Gastrocnemius medialis (tissue), 4 donors: ENCODE results near the gene VIL1. TPM values are rescaled to one million over a fixed set of nuclear protein-coding genes. Genes with fewer than 3 reads are reported as not detected.

ENCODE experiments used
- ATAC-seq, 2 donors: fragments of 150-250 bp; one replicate each; pipeline ENCODE4 v1.9.1; 2016
- DNase-seq, 2 donors: peaks; one replicate each; pipeline ENCODE4 v3.0.0-alpha.2; 2019
- H3K27ac ChIP-seq, 4 donors: fragments of 200-600 bp; sonication (generic); 1 replicate in 1 of 4; 2 replicates in 3 of 4; pipeline ENCODE4 v1.5.1; 2016 to 2018; ENCODE audit warnings: mild to moderate bottlenecking in 2 of 4, moderate library complexity in 1 of 4
- H3K27me3 ChIP-seq, 3 donors: fragments of 200-600 bp; sonication (generic) in 2 of 3; 1 replicate in 1 of 3; 2 replicates in 2 of 3; pipeline versions ENCODE4 v1.5.1 to v1.6.0; 2016 to 2019; ENCODE audit warnings: mild to moderate bottlenecking in 1 of 3, moderate library complexity in 1 of 3
- H3K36me3 ChIP-seq, 2 donors: fragments of 200-600 bp; sonication (generic) in 1 of 2; one replicate each; pipeline ENCODE4 v1.5.1; 2017 to 2018
- H3K4me1 ChIP-seq, 2 donors: fragments of 200-600 bp; sonication (generic) in 1 of 2; one replicate each; pipeline ENCODE4 v1.5.1; 2016 to 2017; ENCODE audit warnings: mild to moderate bottlenecking in 2 of 2
- H3K4me3 ChIP-seq, 4 donors: fragments of 200-600 bp; sonication (generic) in 3 of 4; 1 replicate in 1 of 4; 2 replicates in 3 of 4; pipeline ENCODE4 v1.5.1; 2016 to 2019; ENCODE audit warnings: mild to moderate bottlenecking in 2 of 4
- H3K9me3 ChIP-seq, 3 donors: fragments of 200-600 bp; sonication (generic) in 2 of 3; 1 replicate in 1 of 3; 2 replicates in 2 of 3; pipeline ENCODE4 v1.5.1; 2016 to 2019
- POLR2A ChIP-seq, 2 donors: fragments of 450-650 bp; IDR thresholded peaks; one replicate each; pipeline ENCODE4 v1.6.1; 2017; ENCODE audit warnings: antibody characterized with exemption in 2 of 2, mild to moderate bottlenecking in 2 of 2, moderate library complexity in 2 of 2
- in situ Hi-C, 4 donors: fragments of 200-750 bp; cut with MboI; loops; one replicate each; pipeline versions ENCODE4 v1.15.0 to v1.8.0; 2017; ENCODE audit warnings: low sequenced_read_pairs in 4 of 4
- intact Hi-C: fragments of 100-400 bp; cut with DNase I; formaldehyde crosslinking; loops from one replicate; pipeline ENCODE4 v1.15.1; 2023; ENCODE audit warnings: low total_unique reads
- total RNA-seq, 4 donors: library from RNA; depleted of rRNA; stranded (reverse); fragments of >200 nt; gene quantifications; one replicate each; pipeline versions ENCODE4 v1.1.0 to v1.2.3, GENCODE V29; 2016
- TF ChIP-seq, protein P1 (sequence below), 5 experiments: fragments of 450-650 bp in 3 of 5; fragments of 200-600 bp in 2 of 5; sonication (generic) in 2 of 5; IDR thresholded peaks in 4 of 5; conservative IDR thresholded peaks in 1 of 5; 1 replicate in 4 of 5; 2 replicates in 1 of 5; pipeline ENCODE4 v1.5.1; 2016 to 2019; ENCODE audit warnings: antibody characterized with exemption in 5 of 5, mild to moderate bottlenecking in 3 of 5, moderate library complexity in 3 of 5

Gene VIL1
- total RNA-seq, 4 donors from 2014 or later, result 0.03 to 1.8 TPM; not detected in 2

- in situ Hi-C loops (loop anchor here in 3 of 4 donors (5.0 to 10.0 kb wide), 2 partner anchors 65 to 78 kb away; no protein-coding TSS in a partner anchor), intact Hi-C loops (no loop called here)
- H3K4me1 ChIP-seq, result no peaks in the 10 kb centered on the region
- no peaks in the 10 kb centered on the region for H3K9me3 ChIP-seq
- peak overlapping the region in 1 of 4 donors; percentile 0 for H3K27ac ChIP-seq
- no peak for ATAC-seq
- peak overlapping the region in 1 of 4 donors; percentile 17 for H3K4me3 ChIP-seq
- H3K27me3 ChIP-seq, result no peaks in the 10 kb centered on the region
- TF ChIP-seq, protein P1, sequence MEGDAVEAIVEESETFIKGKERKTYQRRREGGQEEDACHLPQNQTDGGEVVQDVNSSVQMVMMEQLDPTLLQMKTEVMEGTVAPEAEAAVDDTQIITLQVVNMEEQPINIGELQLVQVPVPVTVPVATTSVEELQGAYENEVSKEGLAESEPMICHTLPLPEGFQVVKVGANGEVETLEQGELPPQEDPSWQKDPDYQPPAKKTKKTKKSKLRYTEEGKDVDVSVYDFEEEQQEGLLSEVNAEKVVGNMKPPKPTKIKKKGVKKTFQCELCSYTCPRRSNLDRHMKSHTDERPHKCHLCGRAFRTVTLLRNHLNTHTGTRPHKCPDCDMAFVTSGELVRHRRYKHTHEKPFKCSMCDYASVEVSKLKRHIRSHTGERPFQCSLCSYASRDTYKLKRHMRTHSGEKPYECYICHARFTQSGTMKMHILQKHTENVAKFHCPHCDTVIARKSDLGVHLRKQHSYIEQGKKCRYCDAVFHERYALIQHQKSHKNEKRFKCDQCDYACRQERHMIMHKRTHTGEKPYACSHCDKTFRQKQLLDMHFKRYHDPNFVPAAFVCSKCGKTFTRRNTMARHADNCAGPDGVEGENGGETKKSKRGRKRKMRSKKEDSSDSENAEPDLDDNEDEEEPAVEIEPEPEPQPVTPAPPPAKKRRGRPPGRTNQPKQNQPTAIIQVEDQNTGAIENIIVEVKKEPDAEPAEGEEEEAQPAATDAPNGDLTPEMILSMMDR (IDR thresholded peaks at IDR 0.05 in 4 of 5, conservative IDR thresholded peaks at IDR 0.05 in 1 of 5), result no peak
- TF ChIP-seq POLR2A (IDR thresholded peaks at IDR 0.05), result no peak
- H3K36me3 ChIP-seq, result no peaks in the 10 kb centered on the region
- no peak for DNase-seq
Observed at GRCh38 chr2:218382785-218383184, 36.1 kb upstream of the VIL1 start.

DNA sequence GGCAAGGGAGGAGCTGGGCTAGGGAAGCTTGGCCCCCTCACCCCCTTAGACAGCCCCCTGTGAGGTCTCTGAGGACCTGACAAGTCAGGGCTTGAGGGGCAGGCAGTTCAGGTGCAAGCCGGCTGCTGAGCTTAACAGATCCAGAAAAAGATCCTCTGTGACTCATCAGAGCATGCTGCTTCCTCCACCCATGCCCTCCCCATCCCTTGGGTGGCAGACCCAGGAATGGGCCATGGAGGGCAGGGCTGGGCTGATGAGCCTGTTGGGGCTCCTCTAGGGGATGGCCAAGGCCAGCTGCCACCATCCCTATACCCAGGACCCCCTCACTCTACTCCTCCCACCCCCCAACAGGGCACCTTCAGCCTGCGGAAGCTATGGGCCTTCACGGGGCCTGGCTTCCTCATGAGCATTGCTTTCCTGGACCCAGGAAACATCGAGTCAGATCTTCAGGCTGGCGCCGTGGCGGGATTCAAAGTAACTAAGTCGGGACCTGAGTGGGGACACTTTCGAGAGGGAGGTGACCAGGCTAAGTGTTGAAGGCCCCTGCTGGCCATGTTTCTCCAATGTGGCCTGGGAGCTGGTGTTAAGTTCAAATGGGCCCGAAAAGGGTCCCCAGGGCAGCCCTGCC lies 34.9 kb upstream of the VIL1 start:
- no peak for TF ChIP-seq POLR2A (IDR thresholded peaks at IDR 0.05)
- TF ChIP-seq, protein P1 (IDR thresholded peaks at IDR 0.05 in 4 of 5, conservative IDR thresholded peaks at IDR 0.05 in 1 of 5), result no peak
- Histone ChIP-seq H3K27ac (no peak overlapping the region), H3K4me1 (no peaks in the 10 kb centered on the region), H3K9me3 (no peaks in the 10 kb centered on the region), H3K36me3 (no peaks in the 10 kb centered on the region), H3K27me3 (no peaks in the 10 kb centered on the region), H3K4me3 (no peak overlapping the region)
- intact Hi-C loops (no loop called here), in situ Hi-C loops (loop anchor here in 3 of 4 donors (5.0 to 10.0 kb wide), 2 partner anchors 67 to 79 kb away; no protein-coding TSS in a partner anchor)
- ATAC-seq (no peak), DNase-seq (no peak)

DNA sequence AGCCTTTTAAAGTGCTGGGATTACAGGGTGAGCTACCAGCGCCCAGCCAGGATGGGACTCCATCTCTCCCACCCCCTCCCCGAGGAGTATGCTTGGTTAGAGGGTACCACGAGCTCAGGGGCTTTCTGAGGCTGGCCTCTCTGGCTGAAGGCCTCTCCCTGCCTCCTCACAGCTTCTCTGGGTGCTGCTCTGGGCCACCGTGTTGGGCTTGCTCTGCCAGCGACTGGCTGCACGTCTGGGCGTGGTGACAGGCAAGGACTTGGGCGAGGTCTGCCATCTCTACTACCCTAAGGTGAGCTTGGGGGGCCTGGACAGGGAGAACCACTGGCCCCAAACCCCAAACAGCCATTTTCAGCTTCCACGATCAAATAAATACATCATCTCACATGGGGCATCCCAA lies 33.9 kb upstream of the VIL1 start:
- no peak for ATAC-seq
- H3K4me1 ChIP-seq, result no peaks in the 10 kb centered on the region
- TF ChIP-seq, protein P1 (IDR thresholded peaks at IDR 0.05 in 4 of 5, conservative IDR thresholded peaks at IDR 0.05 in 1 of 5), result no peak
- TF ChIP-seq POLR2A (IDR thresholded peaks at IDR 0.05), result no peak
- no peak overlapping the region for H3K27ac ChIP-seq
- H3K27me3 ChIP-seq, result no peaks in the 10 kb centered on the region
- intact Hi-C loops, result no loop called here
- no peaks in the 10 kb centered on the region for H3K36me3 ChIP-seq
- DNase-seq, result no peak
- no peaks in the 10 kb centered on the region for H3K9me3 ChIP-seq
- in situ Hi-C loops, result loop anchor here (5.0 to 10.0 kb wide), 3 partner anchors 68 to 83 kb away; no protein-coding TSS in a partner anchor
- H3K4me3 ChIP-seq, result no peak overlapping the region

- intact Hi-C loops, result no loop called here
- peak overlapping the region in 1 of 4 donors; percentile 31 for H3K27ac ChIP-seq
Observed at GRCh38 chr2:218386505-218387368, 32.2 kb upstream of the VIL1 start.

More at GRCh38 chr2:218386505-218387368, 32.2 kb upstream of the VIL1 start:
- no peaks in the 10 kb centered on the region for H3K27me3 ChIP-seq
- no peaks in the 10 kb centered on the region for H3K9me3 ChIP-seq
- TF ChIP-seq, protein P1 (IDR thresholded peaks at IDR 0.05 in 4 of 5, conservative IDR thresholded peaks at IDR 0.05 in 1 of 5), result no peak
- TF ChIP-seq POLR2A (IDR thresholded peaks at IDR 0.05), result no peak
- no peak for DNase-seq
- ATAC-seq, result no peak
- H3K4me1 ChIP-seq, result no peaks in the 10 kb centered on the region
- peak overlapping the region in 1 of 4 donors; percentile 50 for H3K4me3 ChIP-seq
- no peaks in the 10 kb centered on the region for H3K36me3 ChIP-seq
- in situ Hi-C loops, result loop anchor here in 3 of 4 donors (5.0 to 10.0 kb wide), 2 partner anchors 82 to 84 kb away; no protein-coding TSS in a partner anchor
